Measurements from ENCODE around the gene GLIPR2. TPM values are rescaled to one million over a fixed set of nuclear protein-coding genes. Genes with fewer than 3 reads are reported as not detected.

The GLIPR2 gene
- polyA plus RNA-seq, 3 donors, result 213 to 528 (median 520) TPM

- TF ChIP-seq, protein P1, sequence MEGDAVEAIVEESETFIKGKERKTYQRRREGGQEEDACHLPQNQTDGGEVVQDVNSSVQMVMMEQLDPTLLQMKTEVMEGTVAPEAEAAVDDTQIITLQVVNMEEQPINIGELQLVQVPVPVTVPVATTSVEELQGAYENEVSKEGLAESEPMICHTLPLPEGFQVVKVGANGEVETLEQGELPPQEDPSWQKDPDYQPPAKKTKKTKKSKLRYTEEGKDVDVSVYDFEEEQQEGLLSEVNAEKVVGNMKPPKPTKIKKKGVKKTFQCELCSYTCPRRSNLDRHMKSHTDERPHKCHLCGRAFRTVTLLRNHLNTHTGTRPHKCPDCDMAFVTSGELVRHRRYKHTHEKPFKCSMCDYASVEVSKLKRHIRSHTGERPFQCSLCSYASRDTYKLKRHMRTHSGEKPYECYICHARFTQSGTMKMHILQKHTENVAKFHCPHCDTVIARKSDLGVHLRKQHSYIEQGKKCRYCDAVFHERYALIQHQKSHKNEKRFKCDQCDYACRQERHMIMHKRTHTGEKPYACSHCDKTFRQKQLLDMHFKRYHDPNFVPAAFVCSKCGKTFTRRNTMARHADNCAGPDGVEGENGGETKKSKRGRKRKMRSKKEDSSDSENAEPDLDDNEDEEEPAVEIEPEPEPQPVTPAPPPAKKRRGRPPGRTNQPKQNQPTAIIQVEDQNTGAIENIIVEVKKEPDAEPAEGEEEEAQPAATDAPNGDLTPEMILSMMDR (IDR thresholded peaks at IDR 0.05), result no peak
- Histone ChIP-seq H3K27ac (ENCODE audit: low read depth in 1 of 2, low read length in 2 of 2) (no peak overlapping the region), H3K36me3 (replicated peaks in 1 of 2; ENCODE audit: control insufficient read depth in 1 of 2, insufficient read depth in 2 of 2, low read length in 2 of 2) (peaks cover 71 to 98% of the 10 kb centered on the region in 2 donors), H3K27me3 (ENCODE audit: control insufficient read depth in 2 of 2, insufficient read depth in 2 of 2, low read length in 2 of 2) (no peaks in the 10 kb centered on the region), H3K9me3 (replicated peaks in 1 of 2; ENCODE audit: control insufficient read depth in 1 of 2, insufficient read depth in 1 of 2, low read length in 2 of 2) (no peaks in the 10 kb centered on the region), H4K20me1 (ENCODE audit: insufficient read depth, low read length) (peaks cover 97% of the 10 kb centered on the region), H3K9ac (ENCODE audit: insufficient read depth, low read length, poor library complexity, severe bottlenecking) (no peak overlapping the region), H3K4me1 (ENCODE audit: control insufficient read depth in 1 of 2, insufficient read depth in 2 of 2, low read length in 2 of 2) (no peaks in the 10 kb centered on the region), H2AFZ (ENCODE audit: insufficient read depth, low read depth, low read length, poor library complexity, severe bottlenecking) (no peak overlapping the region), H3K79me2 (ENCODE audit: insufficient read depth, low read length) (peaks cover 66% of the 10 kb centered on the region), H3K4me2 (replicated peaks; ENCODE audit: extremely low read depth, low read length, poor library complexity, severe bottlenecking) (no peak overlapping the region), H3K4me3 (replicated peaks in 1 of 3; ENCODE audit: low read depth in 2 of 3, low read length in 3 of 3) (no peak overlapping the region)
- 89% methylated on average over 4 of the region's 7 CpGs for WGBS (ENCODE audit: insufficient coverage)
- Mint-ChIP-seq H3K4me1 (peaks cover 3% of the 10 kb centered on the region), H3K9me3 (no peaks in the 10 kb centered on the region), H3K27me3 (ENCODE audit: low read depth in 3 of 3) (peaks cover 0 to 1% (median 0%) of the 10 kb centered on the region in 3 donors), H3K27ac (peak overlapping the region in 1 of 7 donors; percentile 59), H3K36me3 (peaks cover 78 to 89% of the 10 kb centered on the region in 2 donors), H3K4me3 (no peak overlapping the region)
- DNase-seq, result no peak
- intact Hi-C loops (cut with micrococcal nuclease), result no loop called here
Measured at GRCh38 chr9:36211510-36211909, 75.0 kb downstream of the GLIPR2 start.

DNA sequence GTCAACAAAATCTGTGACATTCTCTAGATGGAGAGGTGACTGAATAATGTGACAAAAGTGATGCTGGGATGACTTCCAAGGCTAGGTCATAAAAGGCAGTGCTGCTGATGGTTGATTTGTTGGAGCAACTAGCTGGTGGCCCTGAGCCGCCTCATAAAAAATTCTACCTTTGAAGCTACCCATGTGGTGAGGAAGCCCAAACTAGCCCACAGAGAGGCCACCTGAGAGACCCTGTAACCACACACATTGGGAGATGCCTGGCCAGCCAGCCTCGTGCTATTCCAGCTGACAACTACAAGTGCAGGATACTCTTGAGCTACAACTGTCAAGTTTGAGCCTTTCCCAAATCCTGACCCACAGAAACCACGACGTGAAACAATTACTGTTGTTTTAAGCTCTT lies 76.9 kb downstream of the GLIPR2 start:
- no peak overlapping the region for H3K4me3 ChIP-seq (replicated peaks in 1 of 3; ENCODE audit: low read depth in 2 of 3, low read length in 3 of 3)
- Mint-ChIP-seq H3K27me3 (ENCODE audit: low read depth in 3 of 3) (peaks cover 0 to 1% (median 0%) of the 10 kb centered on the region in 3 donors), H3K4me1 (peaks cover 2% of the 10 kb centered on the region), H3K27ac (peak overlapping the region in 3 of 7 donors; percentile 0 to 53 (median 51)), H3K4me3 (no peak overlapping the region), H3K36me3 (peaks cover 76 to 89% of the 10 kb centered on the region in 2 donors), H3K9me3 (no peaks in the 10 kb centered on the region)
- intact Hi-C loops (cut with micrococcal nuclease), result no loop called here
- peaks cover 71 to 98% of the 10 kb centered on the region in 2 donors for H3K36me3 ChIP-seq (replicated peaks in 1 of 2; ENCODE audit: control insufficient read depth in 1 of 2, insufficient read depth in 2 of 2, low read length in 2 of 2)
- H3K27me3 ChIP-seq (ENCODE audit: control insufficient read depth in 2 of 2, insufficient read depth in 2 of 2, low read length in 2 of 2), result no peaks in the 10 kb centered on the region
- H3K9ac ChIP-seq (ENCODE audit: insufficient read depth, low read length, poor library complexity, severe bottlenecking), result no peak overlapping the region
- no peak for DNase-seq
- H3K27ac ChIP-seq (ENCODE audit: low read depth in 1 of 2, low read length in 2 of 2), result peak overlapping the region in 1 of 2 donors; percentile 24
- no peak overlapping the region for H2AFZ ChIP-seq (ENCODE audit: insufficient read depth, low read depth, low read length, poor library complexity, severe bottlenecking)
- TF ChIP-seq, protein P1 (IDR thresholded peaks at IDR 0.05), result no peak
- whole genome bisulfite sequencing (ENCODE audit: insufficient coverage), result 67% methylated on average over 1 of the region's 4 CpGs
- H3K9me3 ChIP-seq (replicated peaks in 1 of 2; ENCODE audit: control insufficient read depth in 1 of 2, insufficient read depth in 1 of 2, low read length in 2 of 2), result no peaks in the 10 kb centered on the region
- H3K4me1 ChIP-seq (ENCODE audit: control insufficient read depth in 1 of 2, insufficient read depth in 2 of 2, low read length in 2 of 2), result no peaks in the 10 kb centered on the region
- peaks cover 95% of the 10 kb centered on the region for H4K20me1 ChIP-seq (ENCODE audit: insufficient read depth, low read length)
- peaks cover 47% of the 10 kb centered on the region for H3K79me2 ChIP-seq (ENCODE audit: insufficient read depth, low read length)
- no peak overlapping the region for H3K4me2 ChIP-seq (replicated peaks; ENCODE audit: extremely low read depth, low read length, poor library complexity, severe bottlenecking)

Other genes starting within 250 kb of the GLIPR2 start
- not detected for gene HRCT1, start 230.5 kb upstream of the GLIPR2 start, polyA plus RNA-seq
- gene SPAAR, start 227.2 kb upstream of the GLIPR2 start, polyA plus RNA-seq, result not detected
- gene OR2S2, start 178.6 kb upstream of the GLIPR2 start, polyA plus RNA-seq, result not detected
- gene RECK, start 99.8 kb upstream of the GLIPR2 start, polyA plus RNA-seq, result 1 to 10 TPM; 5.0 to 5.2 (median 5.1) TPM
- 1 to 10 TPM in 1 of 3 donors, under 1 TPM in 2; 0.11 to 2.3 (median 0.35) TPM for gene CCIN, start 32.7 kb downstream of the GLIPR2 start, polyA plus RNA-seq
- gene CLTA, start 54.2 kb downstream of the GLIPR2 start, polyA plus RNA-seq, result 100 to 1,000 TPM in 2 of 3 donors, 10 to 100 TPM in 1; 85.6 to 262 (median 225) TPM
- 1 to 10 TPM; 4.1 to 5.0 (median 4.5) TPM for gene GNE, start 121.7 kb downstream of the GLIPR2 start, polyA plus RNA-seq